GM23338 (cell line): ENCODE results near the gene PAX5.

Experiments
- CREB1 ChIP-seq: fragments of 250-450 bp; sonication (Bioruptor Pico); IDR thresholded peaks from 2 replicates; pipeline ENCODE4 v1.5.0; 2020; ENCODE audit warnings: low read depth, mild to moderate bottlenecking, moderate library complexity
- ETS1 ChIP-seq: IDR thresholded peaks from 2 replicates; pipeline ENCODE4 v1.6.1; 2016; ENCODE audit warnings: antibody characterized with exemption
- EZH2 ChIP-seq: fragments of 200-600 bp; sonication (generic); IDR thresholded peaks from one replicate; pipeline ENCODE4 v1.8.0; 2017; ENCODE audit warnings: antibody characterized with exemption, mild to moderate bottlenecking, low read depth; ENCODE audit not compliant: unreplicated experiment
- EZH2phosphoT487 ChIP-seq: fragments of 200-600 bp; sonication (generic); IDR thresholded peaks from one replicate; pipeline ENCODE4 v1.8.1; 2018; ENCODE audit warnings: antibody characterized with exemption; ENCODE audit not compliant: unreplicated experiment
- JUNB ChIP-seq: IDR thresholded peaks from one replicate; pipeline ENCODE4 v1.6.1; 2016; ENCODE audit warnings: antibody characterized with exemption; ENCODE audit not compliant: unreplicated experiment
- POLR2AphosphoS5 ChIP-seq: IDR thresholded peaks from 2 replicates; pipeline ENCODE4 v1.6.1; 2016; ENCODE audit warnings: antibody characterized with exemption, low read depth
- REST ChIP-seq: IDR thresholded peaks from one replicate; pipeline ENCODE4 v1.6.1; 2018; ENCODE audit warnings: antibody characterized with exemption; ENCODE audit not compliant: unreplicated experiment
- TF ChIP-seq, protein P1 (sequence below), 2 experiments: fragments of 200-600 bp in 1 of 2; sonication (generic) in 1 of 2; conservative IDR thresholded peaks; 2 replicates each; pipeline versions ENCODE4 v1.5.1 to v1.6.1; 2016 to 2017; ENCODE audit warnings: antibody characterized with exemption in 2 of 2, low read depth in 2 of 2, mild to moderate bottlenecking in 2 of 2, moderate library complexity in 1 of 2

DNA sequence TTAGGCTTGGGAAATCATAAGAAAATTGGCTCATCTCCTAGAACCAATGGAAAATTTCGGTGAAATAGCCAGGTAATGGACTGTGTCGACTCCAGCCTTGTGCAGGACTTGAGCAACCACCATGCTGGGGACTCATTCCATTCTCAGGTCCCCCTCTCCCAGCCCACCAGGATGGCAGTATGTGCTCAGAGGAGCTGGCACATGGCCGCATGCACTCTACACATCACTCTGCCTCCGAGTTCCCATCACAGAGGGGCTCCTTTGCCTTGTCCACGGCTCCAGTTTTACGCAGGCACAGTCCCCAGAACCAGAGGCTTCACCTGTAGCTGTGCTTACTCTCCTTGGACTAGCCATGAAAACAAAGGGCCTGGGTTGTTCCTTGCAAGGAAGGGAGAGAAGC lies 149.3 kb downstream of the PAX5 start:
- TF ChIP-seq, protein P1, sequence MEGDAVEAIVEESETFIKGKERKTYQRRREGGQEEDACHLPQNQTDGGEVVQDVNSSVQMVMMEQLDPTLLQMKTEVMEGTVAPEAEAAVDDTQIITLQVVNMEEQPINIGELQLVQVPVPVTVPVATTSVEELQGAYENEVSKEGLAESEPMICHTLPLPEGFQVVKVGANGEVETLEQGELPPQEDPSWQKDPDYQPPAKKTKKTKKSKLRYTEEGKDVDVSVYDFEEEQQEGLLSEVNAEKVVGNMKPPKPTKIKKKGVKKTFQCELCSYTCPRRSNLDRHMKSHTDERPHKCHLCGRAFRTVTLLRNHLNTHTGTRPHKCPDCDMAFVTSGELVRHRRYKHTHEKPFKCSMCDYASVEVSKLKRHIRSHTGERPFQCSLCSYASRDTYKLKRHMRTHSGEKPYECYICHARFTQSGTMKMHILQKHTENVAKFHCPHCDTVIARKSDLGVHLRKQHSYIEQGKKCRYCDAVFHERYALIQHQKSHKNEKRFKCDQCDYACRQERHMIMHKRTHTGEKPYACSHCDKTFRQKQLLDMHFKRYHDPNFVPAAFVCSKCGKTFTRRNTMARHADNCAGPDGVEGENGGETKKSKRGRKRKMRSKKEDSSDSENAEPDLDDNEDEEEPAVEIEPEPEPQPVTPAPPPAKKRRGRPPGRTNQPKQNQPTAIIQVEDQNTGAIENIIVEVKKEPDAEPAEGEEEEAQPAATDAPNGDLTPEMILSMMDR (conservative IDR thresholded peaks at IDR 0.05; ENCODE audit: low read depth in 2 of 2) = no peak
- TF ChIP-seq EZH2 = no peak
- no peak for TF ChIP-seq CREB1 (CRISPR knock-in tag)
- TF ChIP-seq REST = no peak
- TF ChIP-seq EZH2phosphoT487 = no peak
- TF ChIP-seq POLR2AphosphoS5 = no peak
- no peak for TF ChIP-seq ETS1
- no peak for TF ChIP-seq JUNB
